K562 (cell line): ENCODE measurements around the gene DHTKD1. TPM values are rescaled to one million over a fixed set of nuclear protein-coding genes. Genes with fewer than 3 reads are reported as not detected.

Experiments
- ATAC-seq: fragments of 200-7000 bp; cut with Tn5 transposase; 3 replicates; pipeline ENCODE4 v1.9.1; 2020; ENCODE audit warnings: moderate library complexity
- BruUV-seq: library from RNA; stranded (reverse); fragments of 400-500 nt; replicated peaks from 2 replicates; lab custom pipeline; 2021; lab: Mats Ljungman, UMichigan
- CTCF ChIA-PET: fragments of 300-600 bp; formaldehyde crosslinking; extraction: SDS; loops from one replicate; lab custom pipeline; 2021; ENCODE audit warnings: low intra/inter-chr PET ratio; lab: Yijun Ruan, JAX
- POLR2A ChIA-PET: fragments of 300-600, 350-650 bp; sonication (Branson Sonifier 250); formaldehyde crosslinking; extraction: SDS; loops from one replicate; lab custom pipeline; 2021; ENCODE audit warnings: antibody characterized with exemption, inconsistent platforms; lab: Yijun Ruan, JAX
- DNase-seq, 4 experiments: peaks; one replicate each; pipeline versions ENCODE4 v3.0.0 to v3.0.0-alpha.2; 2011 to 2018; ENCODE audit warnings: low spot score in 3 of 4, mixed read lengths in 3 of 4; ENCODE audit errors: extremely low read depth in 1 of 4
- FAIRE-seq: peaks from 2 replicates; lab custom pipeline; 2011; peaks lifted over from hg19 to GRCh38; lab: Jason Lieb, UNC
- H2AFZ ChIP-seq: 2 replicates; pipeline ENCODE4 v1.6.0; 2011; ENCODE audit warnings: low read depth, low read length, control low read depth, inconsistent platforms
- H3K27ac ChIP-seq: fragments of 200-600 bp; 3 replicates; pipeline ENCODE4 v1.8.0; 2011; ENCODE audit warnings: low read depth, mild to moderate bottlenecking, control low read depth, inconsistent platforms, low read length, moderate library complexity, mixed read lengths; ENCODE audit errors: extremely low read depth
- H3K27me3 ChIP-seq, 2 experiments: fragments of 300-600 bp in 1 of 2; 2 replicates in 1 of 2; 3 replicates in 1 of 2; pipeline versions ENCODE4 v1.6.0 to v1.8.0; 2011; ENCODE audit warnings: inconsistent platforms in 2 of 2, low read length in 2 of 2, mild to moderate bottlenecking in 1 of 2, mixed read lengths in 1 of 2, moderate library complexity in 1 of 2; ENCODE audit not compliant: control insufficient read depth in 2 of 2, insufficient read depth in 2 of 2
- H3K36me3 ChIP-seq: fragments of 300-600 bp; 3 replicates; pipeline ENCODE4 v1.8.0; 2011; ENCODE audit warnings: mild to moderate bottlenecking, low read length, inconsistent platforms; ENCODE audit not compliant: control insufficient read depth, insufficient read depth
- H3K4me1 ChIP-seq, 2 experiments: fragments of 200-600 bp in 1 of 2; replicated peaks in 1 of 2; 2 replicates in 1 of 2; 3 replicates in 1 of 2; pipeline versions ENCODE4 v1.5.1 to v1.8.0; 2011; ENCODE audit warnings: inconsistent platforms in 2 of 2, low read length in 2 of 2, mild to moderate bottlenecking in 1 of 2, mixed read lengths in 1 of 2, moderate library complexity in 1 of 2; ENCODE audit not compliant: control insufficient read depth in 2 of 2, insufficient read depth in 2 of 2
- H3K4me2 ChIP-seq: 2 replicates; pipeline ENCODE4 v1.6.1; 2011; ENCODE audit warnings: low read length, control low read depth, inconsistent platforms, mixed read lengths; ENCODE audit not compliant: insufficient read depth
- H3K4me3 ChIP-seq: fragments of 200-600 bp; sonication (generic), shearing (Covaris generic); 2 replicates; pipeline ENCODE4 v1.5.1; 2016; ENCODE audit warnings: control low read depth, inconsistent platforms
- H3K79me2 ChIP-seq: fragments of 200-600 bp; 3 replicates; pipeline ENCODE4 v1.8.0; 2011; ENCODE audit warnings: low read length, inconsistent platforms; ENCODE audit not compliant: control insufficient read depth, insufficient read depth
- H3K9ac ChIP-seq, 2 experiments: 2 replicates each; pipeline versions ENCODE4 v1.6.0 to v1.6.1; 2011; ENCODE audit warnings: low read depth in 2 of 2, low read length in 2 of 2, control low read depth in 1 of 2, inconsistent platforms in 1 of 2, mild to moderate bottlenecking in 1 of 2, mixed read lengths in 1 of 2; ENCODE audit not compliant: insufficient read depth in 1 of 2
- H3K9me1 ChIP-seq: one replicate; pipeline ENCODE4 v1.6.0; 2011; ENCODE audit warnings: inconsistent platforms, mild to moderate bottlenecking, low read length, moderate library complexity; ENCODE audit not compliant: control insufficient read depth, insufficient read depth
- H3K9me3 ChIP-seq: replicated peaks from 2 replicates; pipeline ENCODE4 v1.5.1; 2011; ENCODE audit warnings: low read depth, low read length, inconsistent platforms; ENCODE audit not compliant: control insufficient read depth, insufficient read depth
- H4K20me1 ChIP-seq: replicated peaks from 2 replicates; pipeline ENCODE4 v1.6.1; 2011; ENCODE audit warnings: low read length, inconsistent platforms, mixed read lengths; ENCODE audit not compliant: control insufficient read depth, insufficient read depth
- EP400 ChIP-seq: fragments of 450-650 bp; IDR thresholded peaks from 2 replicates; pipeline ENCODE4 v1.6.1; 2017; ENCODE audit warnings: antibody characterized with exemption, mild to moderate bottlenecking, moderate library complexity
- FOSL1 ChIP-seq: fragments of 200-800 bp; sonication (Bioruptor generic); conservative IDR thresholded peaks from 2 replicates; pipeline ENCODE4 v1.6.1; 2016; ENCODE audit warnings: missing genetic modification characterization, missing compliant biosample characterization
- GMEB1 ChIP-seq: fragments of 250-450 bp; sonication (Bioruptor Pico); IDR thresholded peaks from 2 replicates; pipeline ENCODE4 v1.4.0; 2020; ENCODE audit warnings: mild to moderate bottlenecking
- HDAC6 ChIP-seq: IDR thresholded peaks from 2 replicates; pipeline ENCODE4 v1.6.1; 2012; ENCODE audit warnings: low read depth, mild to moderate bottlenecking, control low read depth, inconsistent platforms, low read length, moderate library complexity
- HDGF ChIP-seq: fragments of 450-650 bp; IDR thresholded peaks from 2 replicates; pipeline ENCODE4 v1.6.1; 2016
- MLX ChIP-seq, 2 experiments: fragments of 450-650 bp in 1 of 2; sonication (generic) in 1 of 2; formaldehyde crosslinking; conservative IDR thresholded peaks; 2 replicates each; pipeline versions ENCODE4 v1.4.0 to v1.8.1; 2020 to 2022; ENCODE audit warnings: mild to moderate bottlenecking in 1 of 2, missing genetic modification reagents in 1 of 2
- POU5F1 ChIP-seq: fragments of 150-350 bp; IDR thresholded peaks from 2 replicates; pipeline ENCODE4 v1.6.1; 2014; ENCODE audit warnings: borderline replicate concordance, low read length, low read depth, mild to moderate bottlenecking; ENCODE audit not compliant: partially characterized antibody
- RFX5 ChIP-seq: IDR thresholded peaks from 2 replicates; pipeline ENCODE4 v1.6.1; 2011; ENCODE audit warnings: low read depth, mild to moderate bottlenecking, improper control_type of control experiment, low read length
- TCF7 ChIP-seq: sonication (generic); IDR thresholded peaks from 2 replicates; pipeline ENCODE4 v1.6.1; 2016; ENCODE audit warnings: antibody characterized with exemption, borderline replicate concordance
- TGIF2 ChIP-seq: sonication (generic); formaldehyde crosslinking; IDR thresholded peaks from 2 replicates; pipeline ENCODE4 v1.8.1; 2022; ENCODE audit warnings: mild to moderate bottlenecking, missing genetic modification reagents, moderate library complexity
- U2AF2 ChIP-seq: fragments of 200-400 bp; formaldehyde crosslinking; optimal IDR thresholded peaks from 2 replicates; pipeline ENCODE3; 2017; ENCODE audit warnings: low read depth, mild to moderate bottlenecking, low read length
- WGBS: fragments of 100-300 bp; shearing (Covaris generic); methylation state at CpG from one replicate; pipeline ENCODE4 v1.1.6; 2016; ENCODE audit warnings: low coverage, mixed read lengths; ENCODE audit not compliant: insufficient coverage; ENCODE audit errors: missing lambda C conversion rate; 5-methylcytosine and 5-hydroxymethylcytosine counted together
- in situ Hi-C: fragments of 300-500 bp; cut with MboI; formaldehyde crosslinking; loops from 4 replicates; pipeline ENCODE4 v1.15.0; 2018; ENCODE audit warnings: inconsistent platforms, mixed read lengths
- intact Hi-C: fragments of 100-400 bp; cut with micrococcal nuclease; formaldehyde crosslinking; loops from 2 replicates; pipeline ENCODE4 v1.14.2; 2022
- polyA plus RNA-seq, 8 experiments: library from polyadenylated mRNA; depleted of rRNA in 4 of 8; stranded (reverse) in 5 of 8; unstranded in 3 of 8; fragments of >200 nt; fragmentation: Nextera tagmentation in 2 of 8; fragmentation: Illumina TruSeq in 1 of 8; extraction: Ambion mirVana in 2 of 8; extraction: Trizol in 1 of 8; gene quantifications; 2 replicates each; pipeline versions ENCODE4 v1.2.1 to v1.2.3, GENCODE V29; 2011 to 2014; ENCODE audit warnings: inconsistent platforms in 1 of 8, missing spikeins in 1 of 8
- total RNA-seq, 7 experiments: library from RNA; depleted of rRNA in 6 of 7; stranded (reverse); fragments of >200 nt in 6 of 7; fragmentation: Illumina TruSeq in 2 of 7; extraction: Trizol in 2 of 7; gene quantifications; 2 replicates each; pipeline versions ENCODE4 v1.2.1 to v1.2.3, GENCODE V29; 2011 to 2021; ENCODE audit warnings: low replicate concordance in 1 of 7
- TF ChIP-seq, protein P1 (sequence below): fragments of 200-800 bp; sonication (Bioruptor generic); IDR thresholded peaks from 2 replicates; pipeline ENCODE4 v1.6.1; 2016; ENCODE audit warnings: missing genetic modification characterization, missing compliant biosample characterization

The DHTKD1 gene
- total and polyA plus RNA-seq, 9 of the 15 experiments (the other 6 are each of a cell fraction or from before 2014, with no cell fraction given): 3.1 to 19.7 (median 6.8) TPM

GRCh38 chr10:12036073-12036655 is 32.6 kb upstream of the DHTKD1 start:
- H3K4me2 ChIP-seq: no peak overlapping the region
- 76% methylated on average over 3 of the region's 3 CpGs for WGBS
- H3K27me3 ChIP-seq: no peaks in the 10 kb centered on the region
- ATAC-seq (peak; percentile 58), FAIRE-seq (no peak), DNase-seq (no peak)
- no peak overlapping the region for H2AFZ ChIP-seq
- H3K9me1 ChIP-seq: no peaks in the 10 kb centered on the region
- intact Hi-C loops: no loop called here
- H3K27ac ChIP-seq: no peak overlapping the region
- no peaks in the 10 kb centered on the region for H3K9me3 ChIP-seq
- no peak overlapping the region for H3K4me3 ChIP-seq
- no peak overlapping the region for H3K9ac ChIP-seq
- H3K36me3 ChIP-seq: peaks cover 45% of the 10 kb centered on the region
- CTCF ChIA-PET: no interaction called here
- peaks cover 78% of the 10 kb centered on the region for H3K79me2 ChIP-seq
- H3K4me1 ChIP-seq: peaks cover 0 to 5% of the 10 kb centered on the region in 2 experiments; a peak in 1 of 5 replicates
- in situ Hi-C loops: no loop called here
- TF ChIP-seq HDGF: no peak
- TF ChIP-seq RFX5: no peak
- TF ChIP-seq U2AF2: no peak
- TF ChIP-seq FOSL1: no peak
- no peak for TF ChIP-seq HDAC6
- no peak for TF ChIP-seq POU5F1
- TF ChIP-seq TCF7: no peak
- TF ChIP-seq TGIF2: no peak
- TF ChIP-seq EP400: no peak
- no peak for TF ChIP-seq GMEB1 (CRISPR knock-in tag)
- TF ChIP-seq MLX (CRISPR knock-in tag; conservative IDR thresholded peaks at IDR 0.05): no peak
- TF ChIP-seq, protein P1, sequence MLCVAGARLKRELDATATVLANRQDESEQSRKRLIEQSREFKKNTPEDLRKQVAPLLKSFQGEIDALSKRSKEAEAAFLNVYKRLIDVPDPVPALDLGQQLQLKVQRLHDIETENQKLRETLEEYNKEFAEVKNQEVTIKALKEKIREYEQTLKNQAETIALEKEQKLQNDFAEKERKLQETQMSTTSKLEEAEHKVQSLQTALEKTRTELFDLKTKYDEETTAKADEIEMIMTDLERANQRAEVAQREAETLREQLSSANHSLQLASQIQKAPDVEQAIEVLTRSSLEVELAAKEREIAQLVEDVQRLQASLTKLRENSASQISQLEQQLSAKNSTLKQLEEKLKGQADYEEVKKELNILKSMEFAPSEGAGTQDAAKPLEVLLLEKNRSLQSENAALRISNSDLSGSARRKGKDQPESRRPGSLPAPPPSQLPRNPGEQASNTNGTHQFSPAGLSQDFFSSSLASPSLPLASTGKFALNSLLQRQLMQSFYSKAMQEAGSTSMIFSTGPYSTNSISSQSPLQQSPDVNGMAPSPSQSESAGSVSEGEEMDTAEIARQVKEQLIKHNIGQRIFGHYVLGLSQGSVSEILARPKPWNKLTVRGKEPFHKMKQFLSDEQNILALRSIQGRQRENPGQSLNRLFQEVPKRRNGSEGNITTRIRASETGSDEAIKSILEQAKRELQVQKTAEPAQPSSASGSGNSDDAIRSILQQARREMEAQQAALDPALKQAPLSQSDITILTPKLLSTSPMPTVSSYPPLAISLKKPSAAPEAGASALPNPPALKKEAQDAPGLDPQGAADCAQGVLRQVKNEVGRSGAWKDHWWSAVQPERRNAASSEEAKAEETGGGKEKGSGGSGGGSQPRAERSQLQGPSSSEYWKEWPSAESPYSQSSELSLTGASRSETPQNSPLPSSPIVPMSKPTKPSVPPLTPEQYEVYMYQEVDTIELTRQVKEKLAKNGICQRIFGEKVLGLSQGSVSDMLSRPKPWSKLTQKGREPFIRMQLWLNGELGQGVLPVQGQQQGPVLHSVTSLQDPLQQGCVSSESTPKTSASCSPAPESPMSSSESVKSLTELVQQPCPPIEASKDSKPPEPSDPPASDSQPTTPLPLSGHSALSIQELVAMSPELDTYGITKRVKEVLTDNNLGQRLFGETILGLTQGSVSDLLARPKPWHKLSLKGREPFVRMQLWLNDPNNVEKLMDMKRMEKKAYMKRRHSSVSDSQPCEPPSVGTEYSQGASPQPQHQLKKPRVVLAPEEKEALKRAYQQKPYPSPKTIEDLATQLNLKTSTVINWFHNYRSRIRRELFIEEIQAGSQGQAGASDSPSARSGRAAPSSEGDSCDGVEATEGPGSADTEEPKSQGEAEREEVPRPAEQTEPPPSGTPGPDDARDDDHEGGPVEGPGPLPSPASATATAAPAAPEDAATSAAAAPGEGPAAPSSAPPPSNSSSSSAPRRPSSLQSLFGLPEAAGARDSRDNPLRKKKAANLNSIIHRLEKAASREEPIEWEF (CRISPR knock-in tag): no peak
- no peaks in the 10 kb centered on the region for H4K20me1 ChIP-seq
- no TSS peak for BruUV-seq
- POLR2A ChIA-PET: interaction anchor here (0.5 kb wide), 1 partner anchor 9 kb away, joined by 3 read pairs; no protein-coding TSS in a partner anchor
